GM23338 (cell line): ENCODE results near the gene ATP8A1. TPM values are rescaled to one million over a fixed set of nuclear protein-coding genes. Genes with fewer than 3 reads are reported as not detected.

Source experiments
- ATAC-seq: fragments of 200-7000 bp; cut with Tn5 transposase; 3 replicates; pipeline ENCODE4 v1.9.1; 2020
- DNase-seq: peaks from one replicate; pipeline ENCODE4 v3.0.0-alpha.2; 2015; ENCODE audit warnings: low spot score
- H2AFZ ChIP-seq: fragments of 200-600 bp; sonication (generic); 2 replicates; pipeline ENCODE4 v1.8.0; 2016; ENCODE audit warnings: antibody characterized with exemption, mild to moderate bottlenecking, moderate library complexity
- H3F3A ChIP-seq: fragments of 200-600 bp; sonication (generic); replicated peaks from 2 replicates; pipeline ENCODE4 v1.8.0; 2017; ENCODE audit warnings: antibody characterized with exemption, mixed run types, low read depth
- H3K27ac ChIP-seq: fragments of 200-600 bp; sonication (generic); 2 replicates; pipeline ENCODE4 v1.6.1; 2016; ENCODE audit warnings: low read depth
- H3K27me3 ChIP-seq: fragments of 200-600 bp; sonication (generic); 2 replicates; pipeline ENCODE4 v1.8.0; 2016; ENCODE audit warnings: mild to moderate bottlenecking, mixed run types, moderate library complexity; ENCODE audit not compliant: insufficient read depth
- H3K36me3 ChIP-seq: fragments of 200-600 bp; sonication (generic); 2 replicates; pipeline ENCODE4 v1.8.0; 2016; ENCODE audit warnings: mild to moderate bottlenecking; ENCODE audit not compliant: insufficient read depth
- H3K4me1 ChIP-seq: fragments of 200-600 bp; sonication (generic); 2 replicates; pipeline ENCODE4 v1.8.0; 2016; ENCODE audit warnings: mild to moderate bottlenecking, moderate library complexity; ENCODE audit not compliant: insufficient read depth
- H3K4me2 ChIP-seq: fragments of 200-600 bp; sonication (generic); 2 replicates; pipeline ENCODE4 v1.7.1; 2017; ENCODE audit warnings: mixed run types
- H3K4me3 ChIP-seq: fragments of 200-600 bp; sonication (generic); 2 replicates; pipeline ENCODE4 v1.6.1; 2016; ENCODE audit warnings: mixed run types
- H3K79me2 ChIP-seq: fragments of 200-600 bp; sonication (generic); replicated peaks from 2 replicates; pipeline ENCODE4 v1.8.0; 2017; ENCODE audit warnings: mild to moderate bottlenecking; ENCODE audit not compliant: insufficient read depth
- H3K9me2 ChIP-seq: fragments of 200-600 bp; sonication (generic); 2 replicates; pipeline ENCODE4 v1.8.0; 2017; ENCODE audit not compliant: insufficient read depth
- H4K20me1 ChIP-seq: fragments of 200-600 bp; sonication (generic); replicated peaks from 2 replicates; pipeline ENCODE4 v1.8.0; 2017; ENCODE audit warnings: mild to moderate bottlenecking; ENCODE audit not compliant: insufficient read depth
- H3K27ac Mint-ChIP-seq: 2 replicates; pipeline ENCODE4 v1.8.0; 2020; ENCODE audit warnings: inconsistent platforms, mild to moderate bottlenecking, moderate library complexity, mixed read lengths
- H3K27me3 Mint-ChIP-seq: 3 replicates; pipeline ENCODE4 v1.8.0; 2022; ENCODE audit warnings: low read depth, mild to moderate bottlenecking, moderate library complexity, mixed read lengths, inconsistent platforms; ENCODE audit not compliant: insufficient read depth, poor library complexity
- H3K36me3 Mint-ChIP-seq: 3 replicates; pipeline ENCODE4 v1.8.0; 2021; ENCODE audit warnings: low read depth, mild to moderate bottlenecking, inconsistent platforms, moderate library complexity, mixed read lengths
- H3K4me1 Mint-ChIP-seq: 3 replicates; pipeline ENCODE4 v1.8.0; 2020; ENCODE audit warnings: mild to moderate bottlenecking, inconsistent platforms, mixed read lengths
- H3K4me3 Mint-ChIP-seq: 3 replicates; pipeline ENCODE4 v1.8.0; 2021; ENCODE audit warnings: moderate library complexity, mild to moderate bottlenecking, inconsistent platforms, mixed read lengths
- H3K9me3 Mint-ChIP-seq: 3 replicates; pipeline ENCODE4 v1.8.0; 2020; ENCODE audit warnings: moderate library complexity, mild to moderate bottlenecking, inconsistent platforms, mixed read lengths
- CREB1 ChIP-seq: fragments of 250-450 bp; sonication (Bioruptor Pico); IDR thresholded peaks from 2 replicates; pipeline ENCODE4 v1.5.0; 2020; ENCODE audit warnings: low read depth, mild to moderate bottlenecking, moderate library complexity
- EZH2 ChIP-seq: fragments of 200-600 bp; sonication (generic); IDR thresholded peaks from one replicate; pipeline ENCODE4 v1.8.0; 2017; ENCODE audit warnings: antibody characterized with exemption, mild to moderate bottlenecking, low read depth; ENCODE audit not compliant: unreplicated experiment
- EZH2phosphoT487 ChIP-seq: fragments of 200-600 bp; sonication (generic); IDR thresholded peaks from one replicate; pipeline ENCODE4 v1.8.1; 2018; ENCODE audit warnings: antibody characterized with exemption; ENCODE audit not compliant: unreplicated experiment
- NANOG ChIP-seq: IDR thresholded peaks from 2 replicates; pipeline ENCODE4 v1.6.1; 2016; ENCODE audit warnings: antibody characterized with exemption, borderline replicate concordance
- POLR2AphosphoS5 ChIP-seq: IDR thresholded peaks from 2 replicates; pipeline ENCODE4 v1.6.1; 2016; ENCODE audit warnings: antibody characterized with exemption, low read depth
- polyA plus RNA-seq: library from polyadenylated mRNA; unstranded; fragments of >200 nt; fragmentation: Nextera tagmentation; extraction: Ambion mirVana; gene quantifications from 2 replicates; pipeline ENCODE4 v1.2.1, GENCODE V29; 2016
- total RNA-seq: library from RNA; depleted of rRNA; stranded (reverse); fragments of >200 nt; shearing (Covaris generic); gene quantifications from 2 replicates; pipeline ENCODE4 v1.2.3, GENCODE V29; 2014
- TF ChIP-seq, protein P1 (sequence below): fragments of 250-450 bp; sonication (Bioruptor Pico); IDR thresholded peaks from 2 replicates; pipeline ENCODE4 v1.5.0; 2020; ENCODE audit warnings: mild to moderate bottlenecking, moderate library complexity
- TF ChIP-seq, protein P2 (sequence below): IDR thresholded peaks from one replicate; pipeline ENCODE4 v1.6.1; 2018; ENCODE audit warnings: antibody characterized with exemption; ENCODE audit not compliant: unreplicated experiment
- TF ChIP-seq, protein P3 (sequence below): IDR thresholded peaks from 2 replicates; pipeline ENCODE4 v1.6.1; 2016; ENCODE audit warnings: antibody characterized with exemption
- TF ChIP-seq, protein P4 (sequence below), 2 experiments: fragments of 200-600 bp in 1 of 2; sonication (generic) in 1 of 2; conservative IDR thresholded peaks; 2 replicates each; pipeline versions ENCODE4 v1.5.1 to v1.6.1; 2016 to 2017; ENCODE audit warnings: antibody characterized with exemption in 2 of 2, low read depth in 2 of 2, mild to moderate bottlenecking in 2 of 2, moderate library complexity in 1 of 2

The ATP8A1 gene
- total and polyA plus RNA-seq, 2 experiments from 2014 or later, result 6.8 to 66.3 TPM

DNA sequence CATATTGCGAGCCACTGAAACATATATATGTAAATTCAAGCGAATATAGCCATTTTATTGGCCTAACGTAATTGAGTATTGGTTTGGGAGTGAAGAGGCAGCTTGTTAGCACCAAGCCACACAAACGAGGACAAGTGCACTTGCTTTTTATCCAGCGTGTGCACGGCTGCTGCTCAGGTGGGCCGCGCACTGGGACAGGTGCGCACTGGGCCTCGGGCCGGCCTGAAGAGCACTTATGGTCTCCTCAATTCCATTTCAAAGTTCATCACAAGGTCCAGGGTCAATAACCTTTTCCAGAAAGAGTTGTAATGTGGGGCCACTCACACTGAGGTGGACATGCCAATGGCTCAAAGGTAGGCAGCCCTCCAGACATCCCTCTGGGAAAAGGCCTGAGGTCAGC, 95.9 kb downstream of the ATP8A1 start:
- TF ChIP-seq, protein P1, sequence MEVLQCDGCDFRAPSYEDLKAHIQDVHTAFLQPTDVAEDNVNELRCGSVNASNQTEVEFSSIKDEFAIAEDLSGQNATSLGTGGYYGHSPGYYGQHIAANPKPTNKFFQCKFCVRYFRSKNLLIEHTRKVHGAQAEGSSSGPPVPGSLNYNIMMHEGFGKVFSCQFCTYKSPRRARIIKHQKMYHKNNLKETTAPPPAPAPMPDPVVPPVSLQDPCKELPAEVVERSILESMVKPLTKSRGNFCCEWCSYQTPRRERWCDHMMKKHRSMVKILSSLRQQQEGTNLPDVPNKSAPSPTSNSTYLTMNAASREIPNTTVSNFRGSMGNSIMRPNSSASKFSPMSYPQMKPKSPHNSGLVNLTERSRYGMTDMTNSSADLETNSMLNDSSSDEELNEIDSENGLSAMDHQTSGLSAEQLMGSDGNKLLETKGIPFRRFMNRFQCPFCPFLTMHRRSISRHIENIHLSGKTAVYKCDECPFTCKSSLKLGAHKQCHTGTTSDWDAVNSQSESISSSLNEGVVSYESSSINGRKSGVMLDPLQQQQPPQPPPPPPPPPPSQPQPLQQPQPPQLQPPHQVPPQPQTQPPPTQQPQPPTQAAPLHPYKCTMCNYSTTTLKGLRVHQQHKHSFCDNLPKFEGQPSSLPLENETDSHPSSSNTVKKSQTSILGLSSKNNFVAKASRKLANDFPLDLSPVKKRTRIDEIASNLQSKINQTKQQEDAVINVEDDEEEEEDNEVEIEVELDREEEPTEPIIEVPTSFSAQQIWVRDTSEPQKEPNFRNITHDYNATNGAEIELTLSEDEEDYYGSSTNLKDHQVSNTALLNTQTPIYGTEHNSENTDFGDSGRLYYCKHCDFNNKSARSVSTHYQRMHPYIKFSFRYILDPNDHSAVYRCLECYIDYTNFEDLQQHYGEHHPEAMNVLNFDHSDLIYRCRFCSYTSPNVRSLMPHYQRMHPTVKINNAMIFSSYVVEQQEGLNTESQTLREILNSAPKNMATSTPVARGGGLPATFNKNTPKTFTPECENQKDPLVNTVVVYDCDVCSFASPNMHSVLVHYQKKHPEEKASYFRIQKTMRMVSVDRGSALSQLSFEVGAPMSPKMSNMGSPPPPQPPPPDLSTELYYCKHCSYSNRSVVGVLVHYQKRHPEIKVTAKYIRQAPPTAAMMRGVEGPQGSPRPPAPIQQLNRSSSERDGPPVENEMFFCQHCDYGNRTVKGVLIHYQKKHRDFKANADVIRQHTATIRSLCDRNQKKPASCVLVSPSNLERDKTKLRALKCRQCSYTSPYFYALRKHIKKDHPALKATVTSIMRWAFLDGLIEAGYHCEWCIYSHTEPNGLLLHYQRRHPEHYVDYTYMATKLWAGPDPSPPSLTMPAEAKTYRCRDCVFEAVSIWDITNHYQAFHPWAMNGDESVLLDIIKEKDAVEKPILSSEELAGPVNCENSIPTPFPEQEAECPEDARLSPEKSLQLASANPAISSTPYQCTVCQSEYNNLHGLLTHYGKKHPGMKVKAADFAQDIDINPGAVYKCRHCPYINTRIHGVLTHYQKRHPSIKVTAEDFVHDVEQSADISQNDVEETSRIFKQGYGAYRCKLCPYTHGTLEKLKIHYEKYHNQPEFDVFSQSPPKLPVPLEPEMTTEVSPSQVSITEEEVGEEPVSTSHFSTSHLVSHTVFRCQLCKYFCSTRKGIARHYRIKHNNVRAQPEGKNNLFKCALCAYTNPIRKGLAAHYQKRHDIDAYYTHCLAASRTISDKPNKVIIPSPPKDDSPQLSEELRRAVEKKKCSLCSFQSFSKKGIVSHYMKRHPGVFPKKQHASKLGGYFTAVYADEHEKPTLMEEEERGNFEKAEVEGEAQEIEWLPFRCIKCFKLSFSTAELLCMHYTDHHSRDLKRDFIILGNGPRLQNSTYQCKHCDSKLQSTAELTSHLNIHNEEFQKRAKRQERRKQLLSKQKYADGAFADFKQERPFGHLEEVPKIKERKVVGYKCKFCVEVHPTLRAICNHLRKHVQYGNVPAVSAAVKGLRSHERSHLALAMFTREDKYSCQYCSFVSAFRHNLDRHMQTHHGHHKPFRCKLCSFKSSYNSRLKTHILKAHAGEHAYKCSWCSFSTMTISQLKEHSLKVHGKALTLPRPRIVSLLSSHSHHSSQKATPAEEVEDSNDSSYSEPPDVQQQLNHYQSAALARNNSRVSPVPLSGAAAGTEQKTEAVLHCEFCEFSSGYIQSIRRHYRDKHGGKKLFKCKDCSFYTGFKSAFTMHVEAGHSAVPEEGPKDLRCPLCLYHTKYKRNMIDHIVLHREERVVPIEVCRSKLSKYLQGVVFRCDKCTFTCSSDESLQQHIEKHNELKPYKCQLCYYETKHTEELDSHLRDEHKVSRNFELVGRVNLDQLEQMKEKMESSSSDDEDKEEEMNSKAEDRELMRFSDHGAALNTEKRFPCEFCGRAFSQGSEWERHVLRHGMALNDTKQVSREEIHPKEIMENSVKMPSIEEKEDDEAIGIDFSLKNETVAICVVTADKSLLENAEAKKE (CRISPR knock-in tag), result no peak
- TF ChIP-seq CREB1 (CRISPR knock-in tag), result no peak
- Histone ChIP-seq H4K20me1 (no peaks in the 10 kb centered on the region; the same call in 1 of the 2 replicates), H3K4me3 (no peak overlapping the region), H3K27me3 (no peaks in the 10 kb centered on the region), H3K4me2 (no peak overlapping the region), H3K36me3 (no peaks in the 10 kb centered on the region), H3K9me2 (no peaks in the 10 kb centered on the region), H3K79me2 (no peaks in the 10 kb centered on the region), H2AFZ (no peak overlapping the region), H3K4me1 (no peaks in the 10 kb centered on the region), H3K27ac (no peak overlapping the region), H3F3A (no peaks in the 10 kb centered on the region)
- peaks cover 22% of the 10 kb centered on the region for H3K36me3 Mint-ChIP-seq
- no peak overlapping the region for H3K4me3 Mint-ChIP-seq
- H3K9me3 Mint-ChIP-seq, result peaks cover 5% of the 10 kb centered on the region; the same call in 1 of the 3 replicates
- H3K4me1 Mint-ChIP-seq, result no peaks in the 10 kb centered on the region
- peaks cover 2% of the 10 kb centered on the region for H3K27me3 Mint-ChIP-seq
- H3K27ac Mint-ChIP-seq, result no peak overlapping the region
- ATAC-seq (no peak), DNase-seq (no peak)

DNA sequence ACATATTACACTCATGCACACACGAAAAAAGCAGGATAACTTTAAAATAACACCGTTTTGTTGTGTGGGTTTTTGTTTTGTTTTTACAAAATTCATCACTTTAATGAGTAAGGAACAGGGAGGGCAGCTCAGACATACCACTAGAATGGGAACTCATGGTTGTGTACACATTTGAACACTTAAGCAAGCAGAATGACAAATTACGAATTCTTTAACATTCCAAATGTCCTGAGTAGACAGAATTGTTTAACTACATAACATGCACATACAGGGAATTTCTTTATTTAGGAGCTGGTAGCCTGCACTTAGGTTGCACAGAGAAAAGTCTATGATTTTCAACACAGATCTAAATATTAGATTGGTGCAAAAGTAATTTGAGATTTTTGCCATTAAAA, 96.4 kb downstream of the ATP8A1 start:
- no peak for ATAC-seq
- Histone ChIP-seq H3K4me1 (no peaks in the 10 kb centered on the region), H3K9me2 (no peaks in the 10 kb centered on the region), H3K4me2 (no peak overlapping the region), H2AFZ (no peak overlapping the region), H3F3A (no peaks in the 10 kb centered on the region), H3K4me3 (no peak overlapping the region), H4K20me1 (no peaks in the 10 kb centered on the region; the same call in 1 of the 2 replicates), H3K27ac (no peak overlapping the region), H3K36me3 (no peaks in the 10 kb centered on the region), H3K79me2 (no peaks in the 10 kb centered on the region), H3K27me3 (no peaks in the 10 kb centered on the region)
- Mint-ChIP-seq H3K27ac (no peak overlapping the region), H3K4me1 (no peaks in the 10 kb centered on the region), H3K4me3 (no peak overlapping the region), H3K27me3 (peaks cover 2% of the 10 kb centered on the region), H3K9me3 (peaks cover 5% of the 10 kb centered on the region; the same call in 1 of the 3 replicates), H3K36me3 (peaks cover 22% of the 10 kb centered on the region)
- no peak for DNase-seq
- TF ChIP-seq, protein P2, sequence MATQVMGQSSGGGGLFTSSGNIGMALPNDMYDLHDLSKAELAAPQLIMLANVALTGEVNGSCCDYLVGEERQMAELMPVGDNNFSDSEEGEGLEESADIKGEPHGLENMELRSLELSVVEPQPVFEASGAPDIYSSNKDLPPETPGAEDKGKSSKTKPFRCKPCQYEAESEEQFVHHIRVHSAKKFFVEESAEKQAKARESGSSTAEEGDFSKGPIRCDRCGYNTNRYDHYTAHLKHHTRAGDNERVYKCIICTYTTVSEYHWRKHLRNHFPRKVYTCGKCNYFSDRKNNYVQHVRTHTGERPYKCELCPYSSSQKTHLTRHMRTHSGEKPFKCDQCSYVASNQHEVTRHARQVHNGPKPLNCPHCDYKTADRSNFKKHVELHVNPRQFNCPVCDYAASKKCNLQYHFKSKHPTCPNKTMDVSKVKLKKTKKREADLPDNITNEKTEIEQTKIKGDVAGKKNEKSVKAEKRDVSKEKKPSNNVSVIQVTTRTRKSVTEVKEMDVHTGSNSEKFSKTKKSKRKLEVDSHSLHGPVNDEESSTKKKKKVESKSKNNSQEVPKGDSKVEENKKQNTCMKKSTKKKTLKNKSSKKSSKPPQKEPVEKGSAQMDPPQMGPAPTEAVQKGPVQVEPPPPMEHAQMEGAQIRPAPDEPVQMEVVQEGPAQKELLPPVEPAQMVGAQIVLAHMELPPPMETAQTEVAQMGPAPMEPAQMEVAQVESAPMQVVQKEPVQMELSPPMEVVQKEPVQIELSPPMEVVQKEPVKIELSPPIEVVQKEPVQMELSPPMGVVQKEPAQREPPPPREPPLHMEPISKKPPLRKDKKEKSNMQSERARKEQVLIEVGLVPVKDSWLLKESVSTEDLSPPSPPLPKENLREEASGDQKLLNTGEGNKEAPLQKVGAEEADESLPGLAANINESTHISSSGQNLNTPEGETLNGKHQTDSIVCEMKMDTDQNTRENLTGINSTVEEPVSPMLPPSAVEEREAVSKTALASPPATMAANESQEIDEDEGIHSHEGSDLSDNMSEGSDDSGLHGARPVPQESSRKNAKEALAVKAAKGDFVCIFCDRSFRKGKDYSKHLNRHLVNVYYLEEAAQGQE, result no peak
- TF ChIP-seq, protein P3, sequence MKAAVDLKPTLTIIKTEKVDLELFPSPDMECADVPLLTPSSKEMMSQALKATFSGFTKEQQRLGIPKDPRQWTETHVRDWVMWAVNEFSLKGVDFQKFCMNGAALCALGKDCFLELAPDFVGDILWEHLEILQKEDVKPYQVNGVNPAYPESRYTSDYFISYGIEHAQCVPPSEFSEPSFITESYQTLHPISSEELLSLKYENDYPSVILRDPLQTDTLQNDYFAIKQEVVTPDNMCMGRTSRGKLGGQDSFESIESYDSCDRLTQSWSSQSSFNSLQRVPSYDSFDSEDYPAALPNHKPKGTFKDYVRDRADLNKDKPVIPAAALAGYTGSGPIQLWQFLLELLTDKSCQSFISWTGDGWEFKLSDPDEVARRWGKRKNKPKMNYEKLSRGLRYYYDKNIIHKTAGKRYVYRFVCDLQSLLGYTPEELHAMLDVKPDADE, result no peak
- TF ChIP-seq, protein P4, sequence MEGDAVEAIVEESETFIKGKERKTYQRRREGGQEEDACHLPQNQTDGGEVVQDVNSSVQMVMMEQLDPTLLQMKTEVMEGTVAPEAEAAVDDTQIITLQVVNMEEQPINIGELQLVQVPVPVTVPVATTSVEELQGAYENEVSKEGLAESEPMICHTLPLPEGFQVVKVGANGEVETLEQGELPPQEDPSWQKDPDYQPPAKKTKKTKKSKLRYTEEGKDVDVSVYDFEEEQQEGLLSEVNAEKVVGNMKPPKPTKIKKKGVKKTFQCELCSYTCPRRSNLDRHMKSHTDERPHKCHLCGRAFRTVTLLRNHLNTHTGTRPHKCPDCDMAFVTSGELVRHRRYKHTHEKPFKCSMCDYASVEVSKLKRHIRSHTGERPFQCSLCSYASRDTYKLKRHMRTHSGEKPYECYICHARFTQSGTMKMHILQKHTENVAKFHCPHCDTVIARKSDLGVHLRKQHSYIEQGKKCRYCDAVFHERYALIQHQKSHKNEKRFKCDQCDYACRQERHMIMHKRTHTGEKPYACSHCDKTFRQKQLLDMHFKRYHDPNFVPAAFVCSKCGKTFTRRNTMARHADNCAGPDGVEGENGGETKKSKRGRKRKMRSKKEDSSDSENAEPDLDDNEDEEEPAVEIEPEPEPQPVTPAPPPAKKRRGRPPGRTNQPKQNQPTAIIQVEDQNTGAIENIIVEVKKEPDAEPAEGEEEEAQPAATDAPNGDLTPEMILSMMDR (conservative IDR thresholded peaks at IDR 0.05; ENCODE audit: low read depth in 2 of 2), result no peak
- no peak for TF ChIP-seq EZH2phosphoT487
- no peak for TF ChIP-seq NANOG
- no peak for TF ChIP-seq EZH2
- no peak for TF ChIP-seq POLR2AphosphoS5
